GM21367 (cell line): ENCODE results near the gene ACSL6.

Source experiments
- ATAC-seq: cut with Tn5 transposase; IDR thresholded peaks from one replicate; pipeline ENCODE4 v1.9.1; 2021; ENCODE audit not compliant: unreplicated experiment

Gene ACSL6

GRCh38 chr5:132017738-132018625 is 6.5 kb upstream of the ACSL6 start:
- ATAC-seq, result no peak

GRCh38 chr5:132017316-132017715 is 5.9 kb upstream of the ACSL6 start:
- no peak for ATAC-seq

- ATAC-seq, result no peak
Observed at GRCh38 chr5:132016721-132017250, 5.3 kb upstream of the ACSL6 start.

- ATAC-seq, result no peak
Observed at GRCh38 chr5:132013711-132014110, 2.3 kb upstream of the ACSL6 start.

- no peak for ATAC-seq
Observed at GRCh38 chr5:132013006-132013689, 1.7 kb upstream of the ACSL6 start.

GRCh38 chr5:132012371-132013005 is 1.0 kb upstream of the ACSL6 start:
- ATAC-seq, result no peak

GRCh38 chr5:132010989-132011621 is 353 bp downstream of the ACSL6 start:
- ATAC-seq, result no peak

- no peak for ATAC-seq
Observed at GRCh38 chr5:132010645-132010988, 841 bp downstream of the ACSL6 start.

GRCh38 chr5:132009706-132010405 is 1.6 kb downstream of the ACSL6 start:
- no peak for ATAC-seq

- no peak for ATAC-seq
Observed at GRCh38 chr5:132008961-132009680, 2.3 kb downstream of the ACSL6 start.

GRCh38 chr5:132008163-132008473 is 3.3 kb downstream of the ACSL6 start:
- ATAC-seq, result no peak

- peak; percentile 53 for ATAC-seq
Observed at GRCh38 chr5:132007399-132008162, 3.9 kb downstream of the ACSL6 start.

GRCh38 chr5:132006331-132007120 is 4.9 kb downstream of the ACSL6 start:
- no peak for ATAC-seq

GRCh38 chr5:132005591-132005990 is 5.9 kb downstream of the ACSL6 start:
- ATAC-seq, result no peak

- no peak for ATAC-seq
Observed at GRCh38 chr5:132003982-132004381, 7.5 kb downstream of the ACSL6 start.

- no peak for ATAC-seq
Observed at GRCh38 chr5:132003170-132003744, 8.2 kb downstream of the ACSL6 start.

GRCh38 chr5:132002757-132003156 is 8.7 kb downstream of the ACSL6 start:
- ATAC-seq, result no peak
